Measurements from ENCODE around the gene OR8G5.

Gene OR8G5

GRCh38 chr11:124313131-124313530 lies 57.0 kb downstream of the OR8G5 start:
- Histone ChIP-seq H3K4me3 (ENCODE audit: low read depth, low read length) (no peak overlapping the region), H3K4me1 (ENCODE audit: control insufficient read depth, insufficient read depth, low read length) (no peaks in the 10 kb centered on the region), H3K27ac (ENCODE audit: extremely low read depth, low read depth, low read length) (no peak overlapping the region), H3K9me3 (ENCODE audit: control insufficient read depth, insufficient read depth, low read depth, low read length) (no peaks in the 10 kb centered on the region), H3K36me3 (ENCODE audit: control insufficient read depth in 2 of 2, insufficient read depth in 1 of 2, low read length in 2 of 2) (no peaks in the 10 kb centered on the region)
- TF ChIP-seq ZNF280D (tag by site-specific recombination; IDR thresholded peaks at IDR 0.05) = no peak
- TF ChIP-seq ZBTB49 (tag by site-specific recombination; IDR thresholded peaks at IDR 0.05; ENCODE audit: low read depth) = no peak
- no peak for TF ChIP-seq ZNF561 (tag by site-specific recombination; IDR thresholded peaks at IDR 0.05; ENCODE audit: borderline replicate concordance)
- 0 out of 2 replicates have a peak, but pooled peaks have one; percentile 31 for TF ChIP-seq ZNF366 (tag by site-specific recombination; conservative IDR thresholded peaks at IDR 0.05)
- TF ChIP-seq, protein P1, sequence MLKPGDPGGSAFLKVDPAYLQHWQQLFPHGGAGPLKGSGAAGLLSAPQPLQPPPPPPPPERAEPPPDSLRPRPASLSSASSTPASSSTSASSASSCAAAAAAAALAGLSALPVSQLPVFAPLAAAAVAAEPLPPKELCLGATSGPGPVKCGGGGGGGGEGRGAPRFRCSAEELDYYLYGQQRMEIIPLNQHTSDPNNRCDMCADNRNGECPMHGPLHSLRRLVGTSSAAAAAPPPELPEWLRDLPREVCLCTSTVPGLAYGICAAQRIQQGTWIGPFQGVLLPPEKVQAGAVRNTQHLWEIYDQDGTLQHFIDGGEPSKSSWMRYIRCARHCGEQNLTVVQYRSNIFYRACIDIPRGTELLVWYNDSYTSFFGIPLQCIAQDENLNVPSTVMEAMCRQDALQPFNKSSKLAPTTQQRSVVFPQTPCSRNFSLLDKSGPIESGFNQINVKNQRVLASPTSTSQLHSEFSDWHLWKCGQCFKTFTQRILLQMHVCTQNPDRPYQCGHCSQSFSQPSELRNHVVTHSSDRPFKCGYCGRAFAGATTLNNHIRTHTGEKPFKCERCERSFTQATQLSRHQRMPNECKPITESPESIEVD (tag by site-specific recombination; IDR thresholded peaks at IDR 0.05) = no peak
- no peak for TF ChIP-seq ZNF777 (tag by site-specific recombination; IDR thresholded peaks at IDR 0.05; ENCODE audit: borderline replicate concordance)
- ChIA-PET CTCF (no interaction called here), POLR2A (interaction anchor here (0.8 kb wide), 1 partner anchor 309 kb away, joined by 3 read pairs; the partner anchor contains the start of gene TBRG1)

DNA sequence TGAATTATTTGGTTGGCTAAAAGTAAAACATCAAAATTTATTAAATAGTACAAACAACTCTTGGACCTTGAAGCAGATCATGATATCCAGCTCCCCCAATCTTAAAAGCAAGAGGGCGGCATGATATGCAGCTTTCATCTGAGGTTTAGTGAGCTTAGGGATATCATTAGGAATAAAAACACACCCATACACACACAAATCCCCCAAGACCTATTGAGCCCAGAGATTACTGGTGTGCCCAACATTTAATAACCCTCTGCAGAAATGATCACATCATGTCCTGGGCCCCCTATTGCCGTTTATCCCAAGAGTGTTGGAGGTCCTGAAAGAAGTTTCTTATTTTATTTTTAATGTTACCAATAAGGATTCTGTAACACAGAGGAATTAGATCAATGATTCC lies 57.7 kb downstream of the OR8G5 start, which contains the start of gene OR8D1:
Gene OR8D1 (minus strand): TSS at position 101 of the 400 bp plus-strand sequence. CDS start 3,183 bp downstream, outside the sequence.
- H3K27ac ChIP-seq (ENCODE audit: extremely low read depth, low read depth, low read length) = no peak within 1 kb of the TSS
- H3K4me1 ChIP-seq (ENCODE audit: control insufficient read depth, insufficient read depth, low read length) = no peaks in the 10 kb centered on the region
- no peaks in the 10 kb centered on the region for H3K9me3 ChIP-seq (ENCODE audit: control insufficient read depth, insufficient read depth, low read depth, low read length)
- H3K4me3 ChIP-seq (ENCODE audit: low read depth, low read length) = no peak within 1 kb of the TSS
- CTCF ChIA-PET = no interaction called here
- POLR2A ChIA-PET = no interaction called here
- H3K36me3 ChIP-seq (ENCODE audit: control insufficient read depth in 2 of 2, insufficient read depth in 1 of 2, low read length in 2 of 2) = no peaks in the 10 kb centered on the region
- no peak for TF ChIP-seq ZNF510 (tag by site-specific recombination; IDR thresholded peaks at IDR 0.05; ENCODE audit: insufficient replicate concordance)
- TF ChIP-seq FEZF1 (tag by site-specific recombination; IDR thresholded peaks at IDR 0.05) = no peak
- no peak for TF ChIP-seq ZNF843 (tag by site-specific recombination; IDR thresholded peaks at IDR 0.05)
- TF ChIP-seq ZSCAN18 (tag by site-specific recombination; IDR thresholded peaks at IDR 0.05) = no peak
- TF ChIP-seq ZNF473 (tag by site-specific recombination; IDR thresholded peaks at IDR 0.05) = no peak
- TF ChIP-seq ZNF433 (tag by site-specific recombination; IDR thresholded peaks at IDR 0.05; ENCODE audit: low read depth) = no peak
- TF ChIP-seq HOXA7 (CRISPR knock-in tag; IDR thresholded peaks at IDR 0.05; ENCODE audit: borderline replicate concordance) = no peak
- no peak for TF ChIP-seq ZNF302 (tag by site-specific recombination; IDR thresholded peaks at IDR 0.05; ENCODE audit: low read depth)
- TF ChIP-seq ZNF747 (tag by site-specific recombination; IDR thresholded peaks at IDR 0.05) = no peak
- TF ChIP-seq ZBTB20 (tag by site-specific recombination; IDR thresholded peaks at IDR 0.05) = no peak
- TF ChIP-seq, protein P2, sequence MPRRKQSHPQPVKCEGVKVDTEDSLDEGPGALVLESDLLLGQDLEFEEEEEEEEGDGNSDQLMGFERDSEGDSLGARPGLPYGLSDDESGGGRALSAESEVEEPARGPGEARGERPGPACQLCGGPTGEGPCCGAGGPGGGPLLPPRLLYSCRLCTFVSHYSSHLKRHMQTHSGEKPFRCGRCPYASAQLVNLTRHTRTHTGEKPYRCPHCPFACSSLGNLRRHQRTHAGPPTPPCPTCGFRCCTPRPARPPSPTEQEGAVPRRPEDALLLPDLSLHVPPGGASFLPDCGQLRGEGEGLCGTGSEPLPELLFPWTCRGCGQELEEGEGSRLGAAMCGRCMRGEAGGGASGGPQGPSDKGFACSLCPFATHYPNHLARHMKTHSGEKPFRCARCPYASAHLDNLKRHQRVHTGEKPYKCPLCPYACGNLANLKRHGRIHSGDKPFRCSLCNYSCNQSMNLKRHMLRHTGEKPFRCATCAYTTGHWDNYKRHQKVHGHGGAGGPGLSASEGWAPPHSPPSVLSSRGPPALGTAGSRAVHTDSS (tag by site-specific recombination; IDR thresholded peaks at IDR 0.05) = no peak
- TF ChIP-seq ZNF223 (tag by site-specific recombination; IDR thresholded peaks at IDR 0.05) = no peak
- no peak for TF ChIP-seq ZBTB44 (tag by site-specific recombination; IDR thresholded peaks at IDR 0.05)
- no peak for TF ChIP-seq ZNF561 (tag by site-specific recombination; IDR thresholded peaks at IDR 0.05; ENCODE audit: borderline replicate concordance)
- TF ChIP-seq ZNF514 (tag by site-specific recombination; IDR thresholded peaks at IDR 0.05) = no peak
- no peak for TF ChIP-seq ZNF394 (tag by site-specific recombination; IDR thresholded peaks at IDR 0.05; ENCODE audit: borderline replicate concordance)

Measured in HEK293 (cell line).